ENCODE data around the gene LGALS4.
"Not testable (repeated sequence)": the region's sequence is repeated elsewhere in the genome, so short reads cannot be mapped to it uniquely, and the experiment has no call there.

Gene LGALS4

GRCh38 chr19:38812841-38813320 lies at the start of gene LGALS4:
Gene LGALS4 (minus strand): TSS chr19:38812945. CDS start chr19:38812886, 59 bp downstream.
- no peak for DNase-seq (ENCODE audit: extremely low spot score, insufficient read length, low read depth)
- no peak for FAIRE-seq

- DNase-seq (ENCODE audit: extremely low spot score, insufficient read length, low read depth) = no peak
- no peak for FAIRE-seq
These were observed 48.6 kb upstream of the LGALS4 start for GRCh38 chr19:38861368-38861767.

- not testable (repeated sequence) for FAIRE-seq; DNase-seq (ENCODE audit: extremely low spot score, insufficient read length, low read depth)
These were observed 47.0 kb upstream of the LGALS4 start for GRCh38 chr19:38859631-38860204.

- no peak for DNase-seq (ENCODE audit: extremely low spot score, insufficient read length, low read depth)
- FAIRE-seq = no peak
These were observed 44.1 kb upstream of the LGALS4 start for GRCh38 chr19:38856813-38857212.

GRCh38 chr19:38855751-38856150 lies 43.0 kb upstream of the LGALS4 start:
- not testable (repeated sequence) for FAIRE-seq; DNase-seq (ENCODE audit: extremely low spot score, insufficient read length, low read depth)

GRCh38 chr19:38854961-38855360 lies 42.2 kb upstream of the LGALS4 start:
- DNase-seq (ENCODE audit: extremely low spot score, insufficient read length, low read depth) = not testable (repeated sequence)

GRCh38 chr19:38853214-38853613 lies 40.5 kb upstream of the LGALS4 start:
- DNase-seq (ENCODE audit: extremely low spot score, insufficient read length, low read depth) = no peak
- no peak for FAIRE-seq

More at GRCh38 chr19:38854961-38855360, 42.2 kb upstream of the LGALS4 start:
- FAIRE-seq = not testable (repeated sequence)

- FAIRE-seq = peak; percentile 69
- DNase-seq (ENCODE audit: extremely low spot score, insufficient read length, low read depth) = no peak
These were observed 39.7 kb upstream of the LGALS4 start for GRCh38 chr19:38852231-38853044.

GRCh38 chr19:38851622-38852230 lies 39.0 kb upstream of the LGALS4 start:
- DNase-seq (ENCODE audit: extremely low spot score, insufficient read length, low read depth) (peak; percentile 74), FAIRE-seq (peak; percentile 89)

GRCh38 chr19:38850976-38851621 lies 38.4 kb upstream of the LGALS4 start:
- FAIRE-seq = no peak
- DNase-seq (ENCODE audit: extremely low spot score, insufficient read length, low read depth) = no peak

- DNase-seq (ENCODE audit: extremely low spot score, insufficient read length, low read depth) (peak; percentile 80), FAIRE-seq (no peak)
These were observed 37.8 kb upstream of the LGALS4 start for GRCh38 chr19:38850436-38850975.

GRCh38 chr19:38849860-38850435 lies 37.2 kb upstream of the LGALS4 start, which contains the start of gene HNRNPL:
Gene HNRNPL (minus strand): TSS chr19:38849986. CDS start chr19:38849966, 20 bp downstream.
- DNase-seq (ENCODE audit: extremely low spot score, insufficient read length, low read depth) (peak; percentile 82), FAIRE-seq (peak; percentile 100)

- DNase-seq (ENCODE audit: extremely low spot score, insufficient read length, low read depth) = peak; percentile 93
- peak; percentile 92 for FAIRE-seq
These were observed 36.6 kb upstream of the LGALS4 start for GRCh38 chr19:38849147-38849859.

- DNase-seq (ENCODE audit: extremely low spot score, insufficient read length, low read depth) = no peak
- peak; percentile 60 for FAIRE-seq
These were observed 35.8 kb upstream of the LGALS4 start for GRCh38 chr19:38848299-38849146.

GRCh38 chr19:38846097-38846496 lies 33.4 kb upstream of the LGALS4 start:
- DNase-seq (ENCODE audit: extremely low spot score, insufficient read length, low read depth) (no peak), FAIRE-seq (no peak)

- FAIRE-seq = no peak
- no peak for DNase-seq (ENCODE audit: extremely low spot score, insufficient read length, low read depth)
These were observed 32.8 kb upstream of the LGALS4 start for GRCh38 chr19:38845374-38846024.

GRCh38 chr19:38844093-38844686 lies 31.4 kb upstream of the LGALS4 start:
- FAIRE-seq (no peak), DNase-seq (ENCODE audit: extremely low spot score, insufficient read length, low read depth) (no peak)

Data from GM18507 (cell line).